ENCODE measurements around the gene C1QTNF8.

C1QTNF8 gene

GRCh38 chr16:1096169-1097082, at the start of gene C1QTNF8:
TSS of gene C1QTNF8 (minus strand) at chr16:1096244. CDS start at chr16:1094922, 1,322 bp downstream.
- DNase-seq = no peak

- no peak for DNase-seq
Observed at GRCh38 chr16:1145383-1146100, 49.5 kb upstream of the C1QTNF8 start.

- DNase-seq = no peak
Observed at GRCh38 chr16:1144476-1145382, 48.7 kb upstream of the C1QTNF8 start.

GRCh38 chr16:1143761-1144450, 47.9 kb upstream of the C1QTNF8 start:
- DNase-seq = no peak

- DNase-seq = no peak
Observed at GRCh38 chr16:1142911-1143310, 46.9 kb upstream of the C1QTNF8 start.

DNA sequence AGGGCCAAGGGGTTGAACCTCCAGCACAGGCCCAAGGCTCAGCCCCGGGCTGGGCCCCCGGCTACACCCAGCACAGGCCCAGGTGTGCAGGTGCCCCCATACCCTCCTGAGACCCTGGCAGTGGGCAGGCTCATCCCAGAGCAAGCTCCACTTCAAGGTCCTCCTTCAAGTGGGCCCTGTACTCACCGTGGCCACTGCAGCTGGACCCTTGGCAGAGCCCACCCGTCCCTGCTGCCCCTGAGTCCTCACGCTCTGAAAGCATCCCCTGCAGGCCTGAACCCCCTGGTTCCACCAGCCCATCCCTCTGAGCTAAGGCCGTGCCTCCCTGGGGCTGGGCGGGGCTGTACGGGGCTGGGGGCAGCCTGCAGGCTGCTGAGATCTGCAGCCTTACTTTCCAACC, 45.7 kb upstream of the C1QTNF8 start:
- no peak for DNase-seq

DNA sequence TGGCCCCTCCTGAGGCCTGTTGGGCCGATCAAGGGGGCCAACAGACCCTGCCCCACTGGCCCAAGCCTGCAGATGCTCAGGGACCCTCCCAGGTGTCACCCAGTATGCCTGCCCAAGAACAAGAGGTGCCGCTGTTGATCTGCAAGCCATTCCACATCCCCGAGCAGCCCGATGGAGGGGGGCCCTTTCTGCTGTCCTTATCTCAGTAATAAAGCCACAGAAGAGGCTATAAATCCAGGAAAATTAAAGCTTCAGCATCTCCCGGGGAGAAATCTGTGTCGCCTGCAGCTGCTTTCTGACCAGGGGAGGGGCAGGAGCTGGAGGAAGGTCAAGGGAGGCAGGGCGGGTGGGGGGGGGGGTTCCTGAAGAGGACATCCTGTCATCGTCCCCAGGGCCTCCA, 45.1 kb upstream of the C1QTNF8 start:
- no peak for DNase-seq

DNA sequence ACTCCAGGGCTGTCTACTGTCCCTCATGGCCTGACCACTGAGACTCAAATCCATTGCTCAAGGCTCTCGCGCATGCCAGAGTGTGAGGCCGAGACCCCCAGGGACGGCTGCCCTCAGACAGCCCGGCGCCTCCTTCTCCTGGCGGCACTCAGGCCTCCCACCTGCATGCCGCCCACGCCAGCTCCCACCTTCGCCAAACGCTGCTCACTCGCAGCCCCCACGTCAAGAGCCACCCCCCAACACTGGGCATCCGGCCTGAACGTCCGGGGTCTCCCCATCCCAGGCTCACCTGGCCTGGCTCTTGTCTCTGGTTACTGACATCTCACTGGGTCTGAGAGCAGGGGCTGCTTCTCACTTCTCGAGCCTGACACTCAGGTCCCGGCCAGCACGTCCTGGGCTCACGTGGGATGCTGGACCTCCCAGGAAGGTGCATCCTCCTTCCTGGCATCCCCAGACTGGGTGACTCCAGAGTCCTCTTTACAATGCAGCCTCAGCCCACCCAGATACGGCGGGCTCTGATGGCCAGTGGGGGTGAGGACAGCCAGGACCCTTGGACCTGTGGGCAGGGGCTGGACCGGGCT, 44.6 kb upstream of the C1QTNF8 start:
- DNase-seq = no peak

GRCh38 chr16:1137604-1138003, 41.6 kb upstream of the C1QTNF8 start:
- no peak for DNase-seq

DNA sequence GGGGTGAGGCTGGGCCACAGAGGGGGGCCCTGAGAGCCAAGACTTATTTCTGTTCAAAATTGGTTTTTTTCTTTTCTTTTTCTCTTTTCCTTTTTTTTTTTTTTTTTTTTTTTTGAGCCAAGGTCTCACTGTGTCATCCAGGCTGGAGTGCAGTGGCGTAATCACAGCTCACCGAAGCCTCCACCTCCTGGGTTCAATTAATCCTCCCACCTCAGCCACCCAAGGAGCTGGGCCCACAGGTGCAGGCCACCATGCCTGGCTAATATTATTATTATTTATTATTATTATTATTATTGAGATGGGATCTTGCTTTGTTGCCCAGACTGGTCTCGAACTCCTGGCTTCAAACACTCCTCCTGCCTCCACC, 39.4 kb upstream of the C1QTNF8 start:
- no peak for DNase-seq

DNA sequence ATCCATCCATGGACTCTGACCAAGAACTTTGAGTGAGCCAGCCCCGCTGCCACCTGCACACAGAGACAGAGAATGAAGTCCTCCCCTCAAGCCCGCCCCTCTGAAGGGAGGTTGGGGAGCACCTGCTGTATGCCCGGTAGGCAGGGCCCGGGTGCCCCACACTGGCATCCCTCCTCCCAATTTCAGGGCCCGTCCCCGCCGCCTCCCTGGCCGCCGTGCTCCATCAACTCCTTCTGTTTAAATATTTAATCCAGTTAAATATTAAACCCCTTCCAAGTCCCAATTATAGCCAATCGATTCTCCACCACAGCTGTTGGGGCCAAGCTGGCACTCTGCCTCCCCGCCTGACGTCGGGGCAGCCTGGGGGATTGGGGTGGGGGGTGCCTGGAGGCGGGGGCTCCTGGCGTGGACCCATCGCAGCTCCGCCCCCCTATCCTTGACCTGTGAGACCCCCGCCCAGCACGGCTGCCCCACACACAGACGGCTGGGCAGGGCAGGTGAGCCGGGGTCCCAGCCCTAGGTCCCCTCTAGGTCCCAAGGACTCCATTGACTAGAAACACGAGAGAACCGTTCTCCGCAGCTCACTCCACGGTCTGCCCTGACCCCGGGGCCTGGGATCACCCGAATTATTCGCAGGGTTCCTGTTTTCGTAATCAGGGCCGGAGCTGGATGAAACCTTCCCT, 38.9 kb upstream of the C1QTNF8 start:
- DNase-seq = no peak

DNA sequence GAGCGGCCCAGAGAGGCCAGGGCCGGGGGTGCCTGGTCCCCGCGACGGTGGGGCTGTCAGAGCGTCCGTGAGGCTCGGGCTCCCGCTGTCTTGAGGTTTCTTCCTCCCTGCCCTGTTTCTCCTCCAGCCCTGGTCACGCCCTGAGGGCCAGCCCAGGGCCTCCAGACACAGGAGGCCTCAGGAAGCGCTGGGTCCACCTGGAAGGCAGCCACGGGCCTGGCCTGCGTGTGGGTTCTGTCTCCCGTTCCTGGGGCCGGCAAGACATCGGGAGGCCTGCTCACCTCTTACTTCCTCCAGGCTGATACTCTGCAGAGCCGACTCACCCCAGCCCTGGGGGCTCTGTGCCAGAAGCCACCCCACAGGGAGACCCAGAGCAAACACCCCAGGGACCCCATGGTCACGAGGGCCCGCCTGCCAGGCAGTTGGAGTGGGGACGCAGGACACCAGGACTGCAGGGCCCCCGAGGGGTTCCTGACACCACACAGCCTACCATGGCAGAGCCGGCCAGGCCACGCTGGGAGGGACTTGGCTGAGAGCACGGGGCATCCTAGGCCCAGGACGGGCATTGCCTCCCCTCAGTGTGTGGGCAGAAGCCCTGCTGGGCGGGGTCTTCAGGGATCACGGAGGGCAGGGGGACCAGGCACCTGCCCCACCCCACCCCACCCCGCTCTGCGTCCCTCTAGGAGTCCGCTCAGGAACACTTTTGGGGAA, 37.9 kb upstream of the C1QTNF8 start:
- no peak for DNase-seq

DNA sequence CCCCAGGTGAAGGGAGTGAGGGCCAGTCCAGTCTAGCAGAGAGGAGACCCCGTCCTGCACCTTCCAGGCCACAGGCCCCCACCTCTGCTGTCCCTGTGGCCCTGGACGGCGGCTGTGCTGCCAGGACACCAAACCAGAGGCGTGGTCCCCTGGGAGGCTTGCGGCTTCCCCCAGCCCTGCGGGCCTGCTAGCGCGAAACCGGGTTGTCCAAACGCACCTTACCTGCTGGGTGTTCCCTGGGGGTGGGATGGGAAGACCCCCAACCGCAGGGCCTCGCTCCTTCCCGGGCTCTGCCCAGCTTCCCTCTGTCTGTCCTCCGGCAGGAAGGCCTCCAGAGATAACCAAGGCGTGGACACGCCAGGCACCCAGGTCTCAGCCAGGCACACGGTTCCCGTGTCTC, 37.2 kb upstream of the C1QTNF8 start:
- no peak for DNase-seq

DNA sequence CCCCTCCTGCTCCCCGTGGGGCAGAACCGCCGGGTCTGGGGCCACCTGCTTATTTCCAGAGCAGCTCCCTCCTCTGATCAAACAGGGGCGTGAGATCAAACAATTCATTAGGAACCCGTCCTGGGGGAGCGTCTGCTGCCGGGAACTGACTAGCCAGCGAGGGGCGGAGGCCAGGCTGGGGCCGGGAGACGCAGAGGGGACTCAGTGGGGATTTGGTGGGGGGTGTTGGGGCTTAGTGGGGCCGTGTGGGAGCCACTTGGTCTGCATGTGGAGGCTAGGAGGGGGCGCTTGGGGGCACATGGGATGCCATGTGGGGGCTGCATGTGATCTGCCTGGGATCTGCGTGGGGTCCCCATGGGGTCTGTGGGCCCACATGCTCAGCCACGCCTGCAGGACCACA, 36.4 kb upstream of the C1QTNF8 start:
- DNase-seq = no peak

DNA sequence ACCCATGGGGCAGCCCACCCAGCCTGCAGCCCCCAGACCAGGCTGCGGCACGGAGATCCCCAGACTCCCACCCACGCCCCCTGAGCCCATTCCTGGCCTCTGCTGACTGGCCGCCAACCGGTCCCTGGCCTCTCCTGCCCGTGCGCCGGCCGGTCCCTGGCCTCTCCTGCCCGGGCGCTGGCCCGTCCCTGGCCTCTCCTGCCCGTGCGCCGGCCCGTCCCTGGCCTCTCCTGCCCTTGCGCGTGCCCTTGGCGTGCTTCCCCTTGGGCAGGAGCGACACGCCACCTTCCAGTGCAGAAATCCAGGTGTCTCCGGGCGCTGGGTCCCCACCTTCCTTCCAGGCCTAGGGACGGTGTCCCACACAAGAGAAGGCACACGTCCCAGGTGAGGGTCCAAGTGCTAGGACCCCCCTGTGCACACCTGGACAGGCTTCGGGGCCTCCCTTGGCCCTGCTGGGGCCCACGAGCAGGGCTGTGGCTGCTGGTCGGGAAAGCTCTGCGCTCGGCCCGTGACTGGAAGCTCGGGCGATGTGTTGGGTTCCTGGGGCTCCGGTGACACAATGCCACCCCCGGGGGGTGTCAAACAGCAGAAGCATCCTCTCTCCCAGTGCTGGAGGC, 35.4 kb upstream of the C1QTNF8 start:
- no peak for DNase-seq

DNA sequence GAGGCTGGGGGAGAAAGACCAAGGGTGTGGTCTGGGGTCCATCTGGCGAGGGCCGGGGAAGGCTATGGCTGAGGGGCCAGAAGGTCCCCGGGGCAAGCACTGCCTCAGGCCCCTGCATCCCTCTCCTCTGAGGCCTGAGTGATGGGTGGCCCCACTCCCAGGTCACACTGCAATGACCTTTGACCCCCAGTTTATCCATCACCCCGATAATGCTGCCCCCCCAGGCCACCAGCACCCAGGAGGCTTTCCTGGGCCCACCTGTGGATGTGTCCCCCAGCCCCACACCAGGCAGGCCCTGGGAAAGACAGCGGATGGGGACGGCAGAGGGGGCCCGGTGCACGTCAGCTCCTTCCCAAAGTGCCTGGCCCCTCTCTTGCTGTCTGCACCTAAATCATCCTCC, 34.3 kb upstream of the C1QTNF8 start:
- DNase-seq = no peak

GRCh38 chr16:1129106-1129960, 33.3 kb upstream of the C1QTNF8 start:
- DNase-seq = no peak

- no peak for DNase-seq
Observed at GRCh38 chr16:1127971-1128715, 32.1 kb upstream of the C1QTNF8 start.

- DNase-seq = no peak
Observed at GRCh38 chr16:1127101-1127500, 31.1 kb upstream of the C1QTNF8 start.

Measured in NCI-H1930 (cell line).